ENCODE results near the gene C2orf49. TPM values are rescaled to one million over a fixed set of nuclear protein-coding genes. Genes with fewer than 3 reads are reported as not detected.

The C2orf49 gene
- total RNA-seq, 1 experiment from 2014 or later, result 18.1 TPM

GRCh38 chr2:105338020-105338385, 663 bp downstream of the C2orf49 start:
- Mint-ChIP-seq H3K27me3 (ENCODE audit: unreplicated experiment) (no peaks in the 10 kb centered on the region), H3K36me3 (ENCODE audit: insufficient read depth, unreplicated experiment) (peaks cover 26% of the 10 kb centered on the region), H3K27ac (ENCODE audit: unreplicated experiment) (peak overlapping the region; percentile 99), H3K4me3 (ENCODE audit: low read depth, unreplicated experiment) (peak overlapping the region; percentile 80), H3K4me1 (ENCODE audit: low read depth, unreplicated experiment) (peaks cover 8% of the 10 kb centered on the region), H3K9me3 (ENCODE audit: low read depth, unreplicated experiment) (no peaks in the 10 kb centered on the region)
- BruUV-seq (replicated peaks), result no TSS peak
- DNase-seq, result no peak
- CTCF ChIA-PET, result interaction anchor here (1.5 kb wide), 1 partner anchor 42 kb away, joined by 3 read pairs; no protein-coding TSS in a partner anchor
- TF ChIP-seq CTCF (IDR thresholded peaks at IDR 0.05; ENCODE audit: unreplicated experiment), result no peak
- intact Hi-C loops (cut with micrococcal nuclease; ENCODE audit: unreplicated experiment), result no loop called here

- no peak for TF ChIP-seq CTCF (IDR thresholded peaks at IDR 0.05; ENCODE audit: unreplicated experiment)
- Mint-ChIP-seq H3K4me3 (ENCODE audit: low read depth, unreplicated experiment) (peak overlapping the region; percentile 80), H3K4me1 (ENCODE audit: low read depth, unreplicated experiment) (peaks cover 8% of the 10 kb centered on the region), H3K36me3 (ENCODE audit: insufficient read depth, unreplicated experiment) (peaks cover 33% of the 10 kb centered on the region), H3K9me3 (ENCODE audit: low read depth, unreplicated experiment) (no peaks in the 10 kb centered on the region), H3K27ac (ENCODE audit: unreplicated experiment) (no peak overlapping the region), H3K27me3 (ENCODE audit: unreplicated experiment) (no peaks in the 10 kb centered on the region)
- DNase-seq, result no peak
- BruUV-seq (replicated peaks), result no TSS peak
- CTCF ChIA-PET, result no interaction called here
- intact Hi-C loops (cut with micrococcal nuclease; ENCODE audit: unreplicated experiment), result no loop called here
Observed at GRCh38 chr2:105339414-105339813, 2.1 kb downstream of the C2orf49 start.

GRCh38 chr2:105344704-105345345, 7.5 kb downstream of the C2orf49 start:
- no peak for TF ChIP-seq CTCF (IDR thresholded peaks at IDR 0.05; ENCODE audit: unreplicated experiment)
- no TSS peak for BruUV-seq (replicated peaks)
- no peaks in the 10 kb centered on the region for H3K9me3 Mint-ChIP-seq (ENCODE audit: low read depth, unreplicated experiment)
- H3K4me3 Mint-ChIP-seq (ENCODE audit: low read depth, unreplicated experiment), result no peak overlapping the region
- no peak overlapping the region for H3K27ac Mint-ChIP-seq (ENCODE audit: unreplicated experiment)
- H3K4me1 Mint-ChIP-seq (ENCODE audit: low read depth, unreplicated experiment), result peaks cover 10% of the 10 kb centered on the region
- no peaks in the 10 kb centered on the region for H3K27me3 Mint-ChIP-seq (ENCODE audit: unreplicated experiment)
- CTCF ChIA-PET, result interaction anchor here (0.6 to 1.9 kb wide), 5 partner anchors 14 to 176 kb away, joined by 3 to 10 read pairs (median 5); no protein-coding TSS in a partner anchor
- H3K36me3 Mint-ChIP-seq (ENCODE audit: insufficient read depth, unreplicated experiment), result peaks cover 25% of the 10 kb centered on the region
- DNase-seq, result no peak
- intact Hi-C loops (cut with micrococcal nuclease; ENCODE audit: unreplicated experiment), result loop anchor here (1.0 to 10.0 kb wide), 2 partner anchors 176 to 630 kb away; no protein-coding TSS in a partner anchor

GRCh38 chr2:105357122-105357521, 19.8 kb downstream of the C2orf49 start:
- Mint-ChIP-seq H3K9me3 (ENCODE audit: low read depth, unreplicated experiment) (no peaks in the 10 kb centered on the region), H3K27me3 (ENCODE audit: unreplicated experiment) (no peaks in the 10 kb centered on the region), H3K36me3 (ENCODE audit: insufficient read depth, unreplicated experiment) (peaks cover 58% of the 10 kb centered on the region), H3K4me3 (ENCODE audit: low read depth, unreplicated experiment) (no peak overlapping the region), H3K4me1 (ENCODE audit: low read depth, unreplicated experiment) (no peaks in the 10 kb centered on the region), H3K27ac (ENCODE audit: unreplicated experiment) (no peak overlapping the region)
- TSS peak; percentile 19 for BruUV-seq (replicated peaks)
- intact Hi-C loops (cut with micrococcal nuclease; ENCODE audit: unreplicated experiment), result no loop called here
- no peak for DNase-seq
- TF ChIP-seq CTCF (IDR thresholded peaks at IDR 0.05; ENCODE audit: unreplicated experiment), result no peak
- CTCF ChIA-PET, result no interaction called here

Data from Calu3 (cell line).